ENCODE results near the gene PGR.
"Not testable (repeated sequence)": the region's sequence is repeated elsewhere in the genome, so short reads cannot be mapped to it uniquely, and the experiment has no call there.

PGR gene

GRCh38 chr11:101063706-101064105 is 65.9 kb downstream of the PGR start:
- no peak for DNase-seq

GRCh38 chr11:101061606-101062005 is 68.0 kb downstream of the PGR start:
- no peak for DNase-seq

GRCh38 chr11:101059331-101059730 is 70.3 kb downstream of the PGR start:
- no peak for DNase-seq

- no peak for DNase-seq
These were observed 76.1 kb downstream of the PGR start for GRCh38 chr11:101053492-101053891.

- DNase-seq, result no peak
These were observed 77.9 kb downstream of the PGR start for GRCh38 chr11:101051677-101052076.

GRCh38 chr11:101049813-101050212 is 79.8 kb downstream of the PGR start:
- no peak for DNase-seq

GRCh38 chr11:101049123-101049522 is 80.5 kb downstream of the PGR start:
- peak; percentile 11 for DNase-seq

- no peak for DNase-seq
These were observed 81.1 kb downstream of the PGR start for GRCh38 chr11:101048479-101048878.

GRCh38 chr11:101046947-101047346 is 82.7 kb downstream of the PGR start:
- no peak for DNase-seq

- DNase-seq, result no peak
These were observed 84.2 kb downstream of the PGR start for GRCh38 chr11:101045415-101045814.

- DNase-seq, result no peak
These were observed 85.7 kb downstream of the PGR start for GRCh38 chr11:101043940-101044339.

- DNase-seq, result no peak
These were observed 93.7 kb downstream of the PGR start for GRCh38 chr11:101035872-101036271.

GRCh38 chr11:101034076-101034475 is 95.5 kb downstream of the PGR start:
- DNase-seq, result no peak

- DNase-seq, result no peak
These were observed 96.6 kb downstream of the PGR start for GRCh38 chr11:101032991-101033390.

- DNase-seq, result no peak
These were observed 97.9 kb downstream of the PGR start for GRCh38 chr11:101031713-101032112.

- no peak for DNase-seq
These were observed 98.9 kb downstream of the PGR start for GRCh38 chr11:101030692-101031091.

- no peak for DNase-seq
These were observed 99.6 kb downstream of the PGR start for GRCh38 chr11:101030015-101030414.

- DNase-seq, result no peak
These were observed 101.0 kb downstream of the PGR start for GRCh38 chr11:101028644-101029043.

GRCh38 chr11:101022256-101022655 is 107.4 kb downstream of the PGR start:
- DNase-seq, result no peak

- DNase-seq, result no peak
These were observed 109.7 kb downstream of the PGR start for GRCh38 chr11:101019870-101020269.

- DNase-seq, result no peak
These were observed 114.9 kb downstream of the PGR start for GRCh38 chr11:101014600-101015285.

GRCh38 chr11:101013702-101014101 is 115.9 kb downstream of the PGR start:
- DNase-seq, result not testable (repeated sequence)

GRCh38 chr11:101011881-101012280 is 117.7 kb downstream of the PGR start:
- DNase-seq, result no peak

- DNase-seq, result no peak
These were observed 118.7 kb downstream of the PGR start for GRCh38 chr11:101010899-101011298.

- DNase-seq, result no peak
These were observed 119.9 kb downstream of the PGR start for GRCh38 chr11:101009690-101010055.

Measured in amniotic stem cell (primary cell).